KBM-7 (cell line): ENCODE measurements around the gene PKNOX2.
A peak's percentile ranks its signal among the peaks of the same experiment; 100 is the strongest.

ENCODE experiments used
- DNase-seq: peaks from one replicate; pipeline ENCODE4 v3.0.0-alpha.2; 2015
- in situ Hi-C: fragments of 300-500 bp; cut with MboI; formaldehyde crosslinking; loops from 2 replicates; pipeline ENCODE4 v1.14.3; 2020; ENCODE audit warnings: low sequenced_read_pairs, low pct_unique_long_range_greater_than_20kb, mixed read lengths

The PKNOX2 gene

DNA sequence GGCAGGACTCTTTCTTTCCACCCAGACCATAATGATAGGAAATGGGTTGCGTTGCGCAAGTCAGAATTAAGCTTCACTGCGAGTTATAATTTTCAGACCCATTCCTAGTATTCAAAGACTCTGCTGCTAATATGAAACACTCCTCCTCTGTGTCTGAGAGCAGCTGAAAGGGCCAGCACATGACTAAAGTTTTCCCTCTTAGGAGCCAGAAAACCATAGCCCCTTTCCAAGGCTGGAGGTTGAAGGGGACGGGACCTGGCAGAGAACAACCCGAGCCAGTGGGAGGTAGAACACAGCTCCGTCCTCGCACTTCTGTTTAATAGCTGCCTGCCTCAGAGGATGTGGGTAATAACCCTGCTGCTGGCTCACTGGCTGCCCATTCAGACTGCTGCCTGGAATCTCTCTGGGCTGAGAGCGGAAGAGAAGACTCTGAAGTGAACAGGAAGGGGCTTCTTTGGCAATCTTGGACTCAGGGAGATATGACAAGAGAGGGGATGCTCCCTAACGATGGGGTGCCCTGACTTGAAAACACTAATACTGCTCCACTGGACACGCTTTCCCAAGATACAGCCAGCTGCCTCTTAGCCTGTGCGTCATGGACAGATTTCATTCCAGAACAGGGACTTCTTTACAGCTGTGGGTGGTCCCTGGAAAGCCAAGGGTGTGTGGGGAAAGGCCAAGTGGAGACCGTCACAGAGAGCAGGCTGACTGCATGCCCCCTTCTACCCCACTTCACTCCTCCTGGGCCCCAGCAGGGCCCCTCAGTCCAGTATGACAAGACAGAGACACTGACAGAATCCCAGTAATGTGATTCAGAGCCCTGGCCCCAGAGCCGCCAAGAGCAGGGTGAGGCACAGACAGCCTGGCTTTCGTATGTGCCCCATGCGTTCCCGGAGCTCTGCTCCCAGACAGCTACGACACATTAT is 174.6 kb downstream of the PKNOX2 start:
- in situ Hi-C loops: no loop called here
- no peak for DNase-seq

DNA sequence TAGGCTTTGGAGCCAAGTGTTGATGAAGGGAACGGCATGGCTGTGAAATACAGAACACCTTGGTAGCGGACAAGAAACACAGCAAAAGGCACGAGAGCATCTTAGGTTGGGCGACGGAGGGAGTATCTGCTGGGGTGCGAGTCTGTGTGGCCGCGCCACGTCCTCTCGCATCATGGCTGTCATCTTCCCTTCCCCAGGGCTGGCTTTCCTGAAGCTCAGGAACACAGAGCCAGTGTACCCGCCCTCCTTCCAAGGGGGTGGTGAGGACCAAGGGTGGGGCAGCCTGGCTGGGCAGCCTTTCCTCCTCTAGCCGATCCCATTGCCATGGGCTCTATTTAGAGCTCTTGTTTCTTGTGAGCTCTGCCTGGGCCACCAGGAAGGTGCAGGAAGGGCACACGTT is 177.1 kb downstream of the PKNOX2 start:
- in situ Hi-C loops: no loop called here
- no peak for DNase-seq

DNA sequence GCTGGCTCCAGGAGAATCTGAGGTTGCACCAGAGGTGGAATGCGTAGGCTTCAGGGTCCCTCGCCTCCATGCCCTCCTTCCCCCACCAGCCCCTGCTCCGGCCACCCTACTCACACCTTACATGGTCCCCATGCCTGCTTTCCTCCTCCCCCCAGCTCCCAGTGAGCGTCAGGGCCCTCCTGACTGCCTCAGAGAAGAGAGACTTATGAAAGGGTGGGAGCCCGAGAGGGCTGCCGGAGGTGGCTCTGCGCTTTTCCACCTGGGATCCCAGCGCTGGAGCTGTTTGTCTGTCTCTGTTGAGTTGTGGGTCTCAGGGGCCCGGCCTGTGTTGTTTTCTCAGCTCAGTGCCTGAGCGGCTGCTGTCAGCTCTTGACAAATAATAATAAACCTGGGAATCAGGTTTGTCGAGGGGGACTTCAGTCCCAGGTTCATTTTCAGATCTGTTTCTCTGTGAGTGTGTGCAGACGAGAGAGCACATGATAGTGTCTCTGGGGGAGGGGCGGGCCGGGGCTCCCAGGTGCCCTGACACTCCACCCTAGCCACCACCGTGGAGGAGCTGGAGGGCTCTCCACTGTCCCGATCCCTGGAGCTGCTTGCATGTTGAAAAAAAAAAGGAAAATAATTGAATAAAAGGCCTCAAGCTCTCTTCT is 177.9 kb downstream of the PKNOX2 start:
- in situ Hi-C loops: no loop called here
- no peak for DNase-seq

DNA sequence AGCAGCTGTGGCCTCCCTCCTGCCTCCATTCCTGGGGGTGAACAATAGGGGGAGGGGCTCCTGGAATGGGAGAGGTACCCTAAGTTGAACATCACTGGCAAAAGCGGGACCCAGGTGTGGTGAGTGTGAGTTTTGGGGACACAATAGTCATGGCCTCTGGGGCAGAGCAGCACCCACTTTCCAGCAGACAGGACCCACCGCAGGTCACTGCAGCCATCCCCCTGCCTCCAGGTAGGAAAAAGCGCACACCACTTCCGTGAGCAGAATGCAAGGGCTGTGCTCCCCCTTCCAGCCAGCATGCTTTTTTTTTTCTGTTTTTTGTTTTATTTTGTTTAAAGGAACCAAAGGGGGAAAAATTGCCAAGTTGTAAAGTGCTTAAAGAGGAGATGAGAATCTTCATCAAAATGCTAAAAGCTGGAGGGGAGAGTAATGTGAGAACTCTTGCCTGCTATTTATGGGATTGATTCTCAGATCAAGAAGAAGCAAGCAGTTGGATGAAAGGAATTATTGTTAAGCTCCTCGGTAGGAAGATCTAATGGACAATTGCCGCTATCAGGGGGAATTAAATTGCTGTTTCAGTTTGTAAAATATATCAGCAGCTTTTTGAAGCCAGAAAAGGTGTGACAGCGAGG is 178.7 kb downstream of the PKNOX2 start:
- no peak for DNase-seq
- in situ Hi-C loops: no loop called here

DNA sequence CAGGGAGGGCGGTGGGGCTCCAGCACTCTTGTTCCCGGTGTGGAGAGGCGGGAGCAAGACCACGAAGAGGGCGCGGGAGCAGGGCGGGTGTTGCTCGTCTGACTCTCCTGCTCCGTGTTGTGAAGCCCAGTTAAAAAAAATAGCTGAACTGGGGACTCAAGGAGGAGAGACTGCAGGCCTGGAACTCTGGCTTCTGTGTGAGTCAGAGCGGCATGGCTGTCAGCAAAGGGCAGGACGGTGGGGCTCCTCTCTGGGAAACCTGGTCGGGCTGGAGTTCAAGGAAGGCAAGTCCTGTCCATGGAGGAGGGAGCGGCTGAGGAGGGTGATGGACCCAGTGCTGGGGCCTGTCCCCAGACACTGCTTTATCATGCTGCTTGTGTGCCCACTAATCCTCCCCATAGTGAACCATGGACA is 179.2 kb downstream of the PKNOX2 start:
- no peak for DNase-seq
- in situ Hi-C loops: no loop called here

DNA sequence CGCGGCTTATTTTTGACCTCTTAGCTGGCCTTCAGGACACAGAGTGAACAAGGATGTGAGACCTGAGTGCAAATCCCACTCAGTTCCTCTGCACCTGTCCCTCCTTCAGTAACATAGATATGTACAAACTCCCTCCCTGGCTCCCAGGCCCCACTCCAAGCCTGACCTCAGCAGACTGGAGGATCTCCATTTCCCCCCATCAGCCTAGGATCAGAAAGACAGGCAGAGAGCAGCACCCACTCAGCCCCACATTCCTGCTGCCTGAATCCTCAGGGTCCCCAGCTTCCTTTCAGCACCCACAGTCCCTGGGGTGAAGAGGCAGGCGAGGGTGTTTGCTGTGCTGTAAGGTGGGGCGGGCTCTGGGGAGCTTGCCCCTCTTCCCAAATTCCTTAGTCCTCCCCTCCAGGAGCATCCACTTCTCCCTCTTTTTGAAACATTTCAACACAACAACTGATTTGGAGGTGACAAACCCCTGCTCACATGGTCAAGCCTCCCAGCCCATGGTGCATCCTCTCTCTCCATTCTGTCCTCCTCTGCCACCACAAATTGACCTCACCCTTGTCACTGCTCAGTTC is 180.4 kb downstream of the PKNOX2 start:
- no peak for DNase-seq
- in situ Hi-C loops: no loop called here

DNA sequence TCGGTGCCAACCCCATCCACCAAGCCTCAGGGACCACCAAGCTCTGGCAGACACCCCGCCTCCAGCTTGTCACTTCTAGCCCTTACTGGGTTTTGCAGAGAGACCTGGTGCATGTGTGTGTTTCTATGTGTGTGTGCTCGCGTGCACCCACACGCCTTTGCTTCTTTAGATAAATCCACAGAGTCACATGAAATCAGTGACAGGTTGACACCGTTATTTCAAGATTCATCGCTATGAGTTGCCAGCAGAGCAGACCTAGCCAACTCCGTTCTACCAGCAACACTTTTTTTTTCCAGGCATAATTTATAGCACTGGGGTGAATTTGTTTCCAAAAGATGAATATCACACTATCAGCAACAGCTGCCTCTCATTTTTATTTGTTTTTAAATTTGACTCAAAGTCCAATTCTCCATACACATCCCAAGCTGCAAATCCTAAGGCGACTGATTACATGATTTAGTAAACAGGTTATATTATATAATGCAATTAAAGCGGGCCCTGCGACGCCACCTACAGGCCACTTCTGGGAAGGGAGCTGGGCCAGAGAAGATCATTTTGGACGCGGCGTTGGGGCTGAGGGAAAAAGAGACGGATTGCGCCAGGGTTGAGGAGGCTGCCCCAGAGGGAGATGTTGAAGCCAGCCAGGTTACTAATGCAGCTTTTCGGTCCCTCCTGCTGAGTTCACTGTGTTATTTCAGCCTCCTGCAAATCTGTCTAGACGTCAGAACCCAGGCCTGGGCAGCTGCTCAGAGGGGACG is 181.0 kb downstream of the PKNOX2 start:
- in situ Hi-C loops: no loop called here

DNA sequence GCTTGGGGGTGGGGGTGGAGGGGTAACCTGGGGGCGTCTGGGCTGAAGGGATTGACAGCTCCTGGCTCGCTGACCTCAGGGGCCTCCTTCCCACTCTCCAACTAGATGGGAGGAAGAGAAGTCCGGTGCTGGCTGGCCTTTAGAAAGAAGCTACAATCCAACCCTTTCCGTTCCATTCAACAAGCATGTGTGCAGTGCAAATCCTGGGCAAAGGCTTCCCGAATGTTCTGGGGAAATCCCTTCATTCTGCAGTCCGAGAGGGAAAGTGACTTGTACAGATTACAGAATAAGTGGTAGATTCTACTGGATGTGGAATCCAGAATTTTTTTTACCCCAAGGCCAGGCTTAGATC is 181.6 kb downstream of the PKNOX2 start:
- in situ Hi-C loops: no loop called here

More for the DNA sequence above, 181.0 kb downstream of the PKNOX2 start:
- DNase-seq: peak; percentile 54

DNA sequence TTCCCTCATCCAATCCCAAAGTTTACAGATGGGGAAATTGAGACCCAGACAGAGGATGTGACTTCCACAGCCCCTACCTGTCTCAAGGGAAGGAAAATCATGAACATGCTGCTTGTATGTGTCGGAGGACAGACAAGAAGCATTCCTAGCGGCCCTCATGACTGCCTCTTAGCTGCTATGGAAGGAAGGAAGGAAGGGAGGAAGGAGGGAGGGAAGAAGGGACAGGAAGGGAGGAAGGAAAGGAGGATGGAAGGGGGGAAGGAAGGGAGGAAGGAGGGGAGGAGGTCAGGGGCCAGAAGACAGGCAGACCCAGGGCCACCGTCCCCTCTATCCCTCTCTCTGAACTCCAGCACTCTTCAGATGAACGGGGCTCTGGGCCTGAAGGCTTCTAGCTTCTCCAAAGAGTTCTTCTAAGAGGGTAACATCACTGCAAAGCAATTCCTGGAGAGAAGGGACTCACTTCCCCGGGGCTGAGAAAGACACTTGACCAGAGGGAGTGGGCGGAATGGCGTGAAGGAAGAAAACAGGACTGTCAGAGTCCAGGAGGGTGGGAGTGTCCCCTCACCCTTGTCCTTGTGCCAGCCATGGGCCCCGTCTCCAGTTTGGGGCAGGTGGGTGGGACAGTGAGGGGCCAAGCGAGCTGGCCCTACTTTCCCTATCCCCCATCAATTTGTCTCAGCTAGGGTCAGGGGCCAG is 182.2 kb downstream of the PKNOX2 start:
- DNase-seq: no peak
- in situ Hi-C loops: no loop called here

More for the DNA sequence above, 181.6 kb downstream of the PKNOX2 start:
- no peak for DNase-seq

DNA sequence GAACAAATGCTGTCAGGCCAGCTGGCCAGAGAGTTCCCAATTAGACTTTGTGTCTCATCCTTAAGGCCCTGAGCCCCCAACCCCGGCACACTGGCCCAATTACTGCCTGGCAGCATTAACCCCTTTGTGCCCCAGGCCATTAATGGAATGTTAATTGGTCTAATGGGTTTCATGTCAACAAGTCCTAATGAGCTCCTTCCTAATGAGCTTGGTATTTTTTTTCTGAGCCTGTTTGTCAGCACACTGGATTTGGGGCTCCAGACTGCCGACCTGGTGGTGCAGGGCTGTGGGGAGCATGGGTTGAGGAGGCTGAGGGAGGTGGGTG is 182.7 kb downstream of the PKNOX2 start:
- in situ Hi-C loops: no loop called here
- DNase-seq: no peak

DNA sequence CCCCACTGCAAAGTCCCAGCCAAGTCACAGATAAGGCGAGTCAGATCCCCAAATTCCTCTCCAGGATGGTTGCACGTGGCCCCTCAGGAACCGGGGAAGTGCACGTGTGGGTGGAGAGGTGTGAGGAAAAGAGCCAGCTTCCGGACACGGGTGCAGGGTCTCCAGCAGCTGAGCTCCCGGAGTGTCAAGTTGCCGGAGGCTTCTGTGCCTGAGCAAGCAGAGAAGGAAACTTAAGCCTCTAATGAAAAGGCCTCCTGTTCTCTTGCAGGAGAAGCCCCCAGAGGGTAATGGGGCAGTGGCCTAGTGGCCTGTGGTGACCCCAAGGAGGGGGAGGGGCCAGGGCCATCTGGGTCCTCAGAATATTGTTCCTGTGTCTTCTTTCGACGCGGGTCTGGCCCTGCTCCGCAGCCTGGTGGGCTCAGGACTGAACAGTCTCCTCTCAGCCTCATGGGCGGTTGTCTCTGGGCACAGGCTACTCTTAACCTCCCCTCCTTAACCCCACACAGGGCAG is 183.6 kb downstream of the PKNOX2 start:
- in situ Hi-C loops: no loop called here

DNA sequence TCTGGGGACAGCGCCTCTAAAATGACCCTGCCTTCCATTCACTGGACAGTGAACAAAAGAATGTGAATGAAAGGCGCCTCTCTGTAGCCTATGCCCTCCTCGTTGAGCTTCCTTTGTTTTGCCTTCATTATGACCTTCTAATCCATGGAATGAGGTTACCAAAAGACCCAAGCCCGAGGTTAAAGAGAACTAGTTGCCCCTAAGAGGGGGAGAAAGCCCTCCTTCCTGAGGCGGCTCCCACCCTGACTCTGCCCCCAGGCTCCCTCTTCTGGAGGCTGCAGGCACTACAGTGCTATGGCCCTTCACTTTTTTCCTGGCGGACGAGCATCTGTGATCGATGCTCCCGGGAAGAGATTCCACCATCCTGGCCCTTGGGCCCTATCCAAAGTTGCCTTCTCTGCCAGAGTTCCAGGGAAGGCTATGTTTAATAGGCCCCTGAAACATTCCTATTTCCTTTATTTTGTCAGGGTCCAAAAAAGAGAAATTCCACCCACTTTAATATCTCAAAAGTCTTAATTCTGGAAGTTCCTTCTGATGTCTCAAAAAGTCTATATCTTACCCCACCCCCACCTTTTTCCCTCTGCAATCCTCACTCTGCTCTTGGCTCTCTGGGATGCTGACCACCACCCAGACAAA is 184.2 kb downstream of the PKNOX2 start:
- peak; percentile 37 for DNase-seq
- in situ Hi-C loops: no loop called here

More for the DNA sequence above, 183.6 kb downstream of the PKNOX2 start:
- DNase-seq: no peak

DNA sequence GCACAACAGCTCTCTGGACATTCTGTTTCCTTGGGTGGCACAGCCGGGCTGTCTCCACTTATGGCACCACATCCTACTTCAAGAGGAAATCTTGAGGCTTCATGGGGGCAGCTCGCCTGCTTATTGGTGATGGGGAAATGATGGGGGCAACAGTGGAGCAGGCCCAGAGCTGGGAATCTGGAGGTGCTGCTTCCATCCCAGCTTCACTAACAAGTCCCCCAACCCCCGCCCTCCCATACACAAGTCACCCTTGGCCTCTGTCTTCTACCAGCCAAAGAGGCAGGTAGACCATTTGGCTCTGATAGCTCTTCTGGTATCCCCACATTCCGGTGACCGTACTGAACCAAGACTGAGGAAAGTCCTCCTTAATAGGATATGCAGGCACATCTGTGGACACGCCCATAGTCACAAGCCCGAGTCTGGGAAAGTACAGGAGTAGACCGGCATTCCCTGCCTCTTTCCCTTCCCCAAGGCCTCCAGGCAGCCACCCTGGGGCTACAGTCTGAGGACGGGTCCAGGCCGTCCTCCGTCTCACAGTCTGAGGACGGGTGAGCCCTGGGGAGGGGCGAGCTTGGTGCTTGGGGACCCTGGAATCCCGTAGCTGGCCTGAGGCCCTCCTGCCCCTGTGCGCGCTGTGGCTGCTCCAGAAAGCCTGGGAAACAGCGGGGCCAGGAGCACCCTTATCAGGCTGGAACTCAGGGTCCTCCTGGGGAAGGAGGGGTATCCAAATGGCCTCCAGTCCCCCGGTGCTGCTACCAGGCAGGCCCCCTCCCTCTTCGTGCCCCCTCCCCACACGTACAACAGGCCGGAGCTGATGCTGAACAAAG is 185.9 kb downstream of the PKNOX2 start:
- in situ Hi-C loops: no loop called here
- no peak for DNase-seq

DNA sequence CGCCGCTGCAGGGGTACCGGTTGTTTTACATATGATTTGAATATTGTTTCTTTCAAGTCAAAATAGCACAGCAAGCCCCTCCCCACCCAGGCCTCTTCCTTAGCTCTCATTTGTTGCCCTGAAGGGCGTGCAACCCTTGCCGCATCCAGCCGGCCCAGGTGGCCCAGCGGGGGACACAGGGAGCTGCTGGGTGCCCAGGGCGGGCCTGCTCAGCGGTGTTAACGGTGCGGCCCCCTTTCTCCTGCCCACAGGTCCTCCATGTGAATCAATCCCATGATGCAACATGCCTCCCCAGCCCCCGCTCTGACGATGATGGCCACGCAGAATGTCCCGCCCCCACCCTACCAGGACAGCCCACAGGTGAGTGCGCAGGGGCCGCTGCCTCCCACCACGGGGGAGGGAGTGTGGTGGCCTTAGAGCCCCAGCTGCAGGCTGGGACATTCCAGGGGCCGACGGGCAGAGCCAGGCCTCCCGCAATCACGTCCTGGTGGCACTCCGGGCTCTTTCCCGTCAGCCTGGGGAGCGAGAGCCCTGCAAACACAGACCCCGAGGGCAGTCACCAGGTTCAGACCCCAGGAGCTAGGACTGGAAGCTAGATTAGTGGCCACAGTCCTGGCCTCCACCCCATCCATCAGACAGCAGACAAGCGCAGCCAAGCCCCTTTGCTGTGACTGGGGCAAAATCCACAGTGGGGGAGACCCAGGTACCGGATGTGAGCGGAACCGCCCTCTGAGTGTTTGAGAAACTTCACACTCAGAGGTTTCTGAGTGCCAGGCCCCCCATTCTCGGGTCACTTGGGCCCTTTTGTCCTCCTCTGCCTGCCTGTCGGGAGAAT is 186.7 kb downstream of the PKNOX2 start:
- in situ Hi-C loops: no loop called here
- DNase-seq: no peak

DNA sequence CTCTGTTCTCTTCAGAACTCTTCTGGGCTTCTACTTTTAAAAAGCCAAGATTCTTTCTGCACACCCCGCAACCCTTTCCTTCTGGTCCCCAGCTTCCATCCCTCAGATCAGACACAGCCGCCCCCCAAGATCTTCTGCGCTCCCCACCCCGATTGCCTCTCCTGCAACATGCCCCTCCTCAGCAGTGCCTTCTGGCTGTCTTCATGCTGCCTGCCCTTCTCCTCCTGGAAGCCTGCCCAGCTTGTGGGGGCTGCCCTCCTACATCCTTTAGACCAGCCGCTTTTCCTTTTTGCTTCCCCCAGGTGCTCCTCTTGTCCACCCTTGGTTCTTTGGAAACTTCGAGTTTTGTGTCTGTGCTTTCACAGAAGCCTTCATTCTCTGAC is 187.3 kb downstream of the PKNOX2 start:
- no peak for DNase-seq
- in situ Hi-C loops: no loop called here

DNA sequence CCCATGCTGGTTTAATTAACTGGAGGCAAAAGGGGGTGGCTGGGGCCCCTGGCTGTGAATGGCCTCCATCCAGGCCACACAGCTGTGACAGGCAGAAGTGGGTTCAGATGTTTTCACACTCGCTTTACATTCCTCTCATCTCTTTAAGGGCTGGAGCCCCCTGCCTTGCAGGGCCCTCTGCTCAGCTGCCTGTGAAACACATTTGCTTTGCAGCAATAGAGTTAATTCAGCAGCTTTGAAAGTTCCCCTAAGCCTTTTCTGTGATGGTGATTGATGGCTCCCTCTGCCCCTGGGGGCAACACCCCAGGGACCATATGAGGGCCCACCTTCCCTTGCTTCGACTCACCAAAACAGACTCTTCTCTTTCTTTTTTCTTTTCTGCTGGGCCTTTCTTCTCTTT is 192.2 kb downstream of the PKNOX2 start:
- DNase-seq: no peak
- in situ Hi-C loops: no loop called here

DNA sequence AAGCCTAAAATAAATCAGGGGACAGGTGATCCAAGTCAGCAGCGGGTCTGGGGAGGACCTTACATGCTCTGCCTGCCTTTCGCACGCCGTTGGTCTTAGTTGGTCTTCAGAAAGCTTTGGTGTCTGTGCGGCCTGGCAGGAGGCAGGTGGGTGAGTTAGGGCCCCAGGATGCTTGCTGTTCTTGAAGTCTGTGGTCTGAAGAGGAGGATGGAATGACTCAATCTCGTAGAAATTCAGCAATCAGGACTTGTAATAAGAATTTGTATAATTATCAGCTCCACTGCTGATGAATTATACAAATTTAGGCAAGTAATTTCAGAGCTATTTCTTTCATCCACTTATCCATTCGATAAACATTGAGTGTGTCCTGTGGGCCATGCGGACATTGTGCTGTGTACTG is 193.0 kb downstream of the PKNOX2 start:
- no peak for DNase-seq
- in situ Hi-C loops: no loop called here
